Activated CD4-positive, alpha-beta T cell treated with anti-CD3 and anti-CD28 coated beads, Interleukin-2, Interleukin-4, amounts not matched to agents 100 ng/mL and 50 ng/mL, durations not matched to agents 16 hours and 8 hours (primary cell): Measurements from ENCODE around the gene PLA2G5.

Source experiments
- DNase-seq: peaks from one replicate; pipeline ENCODE4 v3.0.0-alpha.2; 2020; ENCODE audit warnings: low spot score

PLA2G5 gene

DNA sequence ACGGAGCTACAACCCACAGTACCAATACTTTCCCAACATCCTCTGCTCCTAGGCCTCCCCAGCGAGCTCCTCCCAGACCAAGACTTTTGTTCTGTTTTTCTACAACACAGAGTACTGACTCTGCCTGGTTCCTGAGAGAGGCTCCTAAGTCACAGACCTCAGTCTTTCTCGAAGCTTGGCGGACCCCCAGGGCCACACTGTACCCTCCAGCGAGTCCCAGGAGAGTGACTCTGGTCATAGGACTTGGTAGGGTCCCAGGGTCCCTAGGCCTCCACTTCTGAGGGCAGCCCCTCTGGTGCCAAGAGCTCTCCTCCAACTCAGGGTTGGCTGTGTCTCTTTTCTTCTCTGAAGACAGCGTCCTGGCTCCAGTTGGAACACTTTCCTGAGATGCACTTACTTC lies 20.6 kb downstream of the PLA2G5 start:
- no peak for DNase-seq

DNA sequence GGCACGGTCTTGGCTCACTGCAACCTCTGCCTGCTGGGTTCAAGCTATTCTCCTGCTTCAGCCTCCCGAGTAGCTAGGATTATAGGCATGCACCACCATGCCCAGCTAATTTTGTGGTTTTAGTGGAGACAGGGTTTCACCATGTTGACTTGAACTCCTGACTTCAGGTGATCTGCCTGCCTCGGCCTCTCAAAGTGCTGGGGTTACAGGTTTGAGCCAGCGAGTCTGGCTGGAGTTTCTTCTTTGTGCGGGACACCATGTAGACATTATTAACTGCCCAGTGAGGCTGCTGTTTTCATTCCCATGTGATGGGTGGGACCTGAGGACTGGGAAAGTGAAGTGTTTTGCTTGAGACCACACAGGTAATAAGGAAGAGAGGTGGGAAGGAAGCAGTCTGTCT lies 23.3 kb downstream of the PLA2G5 start:
- DNase-seq: no peak

- no peak for DNase-seq
Measured at GRCh38 chr1:20093940-20094391, 24.0 kb downstream of the PLA2G5 start.

GRCh38 chr1:20095564-20096434 lies 25.8 kb downstream of the PLA2G5 start:
- DNase-seq: no peak

- DNase-seq: no peak
Measured at GRCh38 chr1:20096840-20097447, 26.9 kb downstream of the PLA2G5 start.

GRCh38 chr1:20099533-20099932 lies 29.5 kb downstream of the PLA2G5 start:
- DNase-seq: no peak

GRCh38 chr1:20100632-20101355 lies 30.8 kb downstream of the PLA2G5 start:
- peak; percentile 64 for DNase-seq

DNA sequence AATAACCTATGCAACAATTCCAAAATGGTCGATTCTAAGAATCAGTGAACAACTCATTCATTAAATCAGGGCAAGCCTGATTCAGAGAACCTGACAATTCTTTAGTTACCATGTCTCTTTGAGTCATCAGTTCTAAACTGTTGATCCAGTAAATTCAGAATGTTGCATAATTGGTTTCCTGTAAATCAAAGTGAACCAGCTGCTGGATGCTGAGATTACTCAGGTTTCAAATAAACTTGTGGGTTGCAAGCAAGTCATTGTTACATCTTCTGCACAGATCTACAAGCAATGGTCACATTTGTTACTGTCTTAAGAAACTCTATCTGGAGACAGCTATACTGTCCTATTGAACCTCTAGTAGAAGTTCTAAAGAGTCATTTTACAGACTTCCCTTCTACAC lies 32.9 kb downstream of the PLA2G5 start:
- peak; percentile 77 for DNase-seq

DNA sequence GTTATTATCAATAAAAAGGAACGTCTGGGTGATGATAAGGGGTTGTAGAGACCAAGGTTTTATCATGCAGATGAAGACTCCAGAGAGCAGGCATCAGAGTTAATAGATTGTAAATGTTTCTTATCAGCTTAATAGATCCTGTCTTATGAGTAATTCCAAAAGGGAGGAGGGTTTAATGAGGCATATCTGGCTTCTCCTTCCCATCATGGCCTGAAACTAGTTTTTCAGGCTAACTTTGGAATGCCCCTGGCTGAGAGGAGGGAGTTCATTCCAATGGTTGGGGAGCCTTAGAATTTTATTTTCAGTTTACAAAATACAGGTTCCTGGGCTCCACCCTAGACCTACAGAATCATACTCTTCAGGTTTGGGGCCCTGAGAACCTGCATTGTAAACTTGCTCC lies 35.9 kb downstream of the PLA2G5 start:
- DNase-seq: no peak

DNA sequence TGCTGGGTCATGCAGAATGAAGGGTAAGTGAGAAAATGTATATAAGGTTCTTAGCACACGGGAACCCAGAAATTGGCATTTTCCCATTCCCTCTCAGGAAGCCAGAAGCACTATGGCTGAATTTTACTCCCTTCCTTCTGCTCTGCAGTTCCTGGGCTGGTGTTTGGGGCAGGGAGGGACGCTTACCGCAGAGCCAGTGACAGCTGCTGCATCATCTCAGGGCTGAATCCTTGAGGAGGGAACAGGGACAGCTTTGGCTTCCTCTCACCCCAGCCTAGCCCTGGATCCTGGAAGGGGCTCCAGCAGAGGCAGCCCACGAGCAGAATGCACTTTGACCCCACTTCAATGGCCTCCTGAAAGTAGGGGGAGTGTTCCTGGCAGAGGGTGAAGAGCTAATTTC lies 37.4 kb downstream of the PLA2G5 start:
- DNase-seq: no peak

- DNase-seq: no peak
Measured at GRCh38 chr1:20107796-20108195, 37.8 kb downstream of the PLA2G5 start.

DNA sequence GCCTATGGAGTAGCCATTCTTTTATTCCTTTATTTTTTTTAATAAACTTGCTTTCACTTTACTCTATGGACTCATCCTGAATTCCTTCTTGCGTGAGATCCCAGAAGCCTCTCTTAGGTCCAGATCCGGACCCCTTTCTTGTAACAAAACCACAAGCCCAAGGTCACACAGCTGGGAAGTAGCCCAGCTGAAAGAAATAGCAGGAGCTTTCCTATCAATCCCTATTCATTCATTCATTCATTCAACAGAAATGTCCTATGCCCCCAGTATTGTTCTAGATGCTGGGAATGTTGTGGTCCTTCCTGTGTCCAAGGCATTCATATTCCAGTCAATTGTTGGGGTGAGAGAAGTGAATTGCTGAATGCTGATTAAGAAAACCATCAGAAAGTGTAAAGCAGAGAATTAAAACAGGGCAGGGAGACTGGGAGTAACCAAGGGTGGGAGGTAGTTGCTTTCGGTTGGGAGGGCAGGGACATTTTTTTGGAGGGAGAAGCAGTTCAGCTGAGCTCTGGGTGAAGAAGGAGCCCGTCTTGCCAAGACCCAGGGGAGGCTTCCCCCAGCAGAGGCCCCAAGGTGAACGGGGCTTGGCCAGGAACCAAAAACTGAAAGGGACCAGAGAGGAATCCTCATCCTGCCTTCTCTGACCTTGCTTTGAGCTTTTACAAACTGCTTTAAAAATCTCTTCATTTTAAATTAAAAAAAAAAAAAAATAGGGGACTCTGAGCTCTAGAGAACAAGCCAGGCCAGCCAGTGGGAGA lies 38.6 kb downstream of the PLA2G5 start:
- DNase-seq: no peak

GRCh38 chr1:20109223-20109856 lies 39.3 kb downstream of the PLA2G5 start:
- DNase-seq: no peak

DNA sequence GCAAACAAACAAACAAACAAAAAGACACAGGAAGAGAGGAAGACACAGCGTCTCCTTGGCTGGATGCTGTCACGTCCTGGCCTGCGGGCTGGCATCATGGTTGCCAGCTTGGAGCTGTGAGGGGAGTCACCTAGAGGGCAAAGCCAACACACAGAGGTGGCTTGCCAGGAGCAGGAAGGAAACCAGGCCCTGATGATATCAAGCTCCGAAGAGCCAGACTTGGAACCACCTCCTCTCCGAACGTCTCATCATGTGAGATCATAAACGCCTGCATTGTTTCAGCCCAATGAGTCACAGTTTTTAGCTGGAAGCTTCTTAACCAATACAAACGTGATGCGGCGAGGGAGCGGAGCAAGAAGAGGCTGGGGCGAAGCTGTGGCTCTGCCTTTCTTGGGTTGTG lies 40.7 kb downstream of the PLA2G5 start:
- DNase-seq: no peak

DNA sequence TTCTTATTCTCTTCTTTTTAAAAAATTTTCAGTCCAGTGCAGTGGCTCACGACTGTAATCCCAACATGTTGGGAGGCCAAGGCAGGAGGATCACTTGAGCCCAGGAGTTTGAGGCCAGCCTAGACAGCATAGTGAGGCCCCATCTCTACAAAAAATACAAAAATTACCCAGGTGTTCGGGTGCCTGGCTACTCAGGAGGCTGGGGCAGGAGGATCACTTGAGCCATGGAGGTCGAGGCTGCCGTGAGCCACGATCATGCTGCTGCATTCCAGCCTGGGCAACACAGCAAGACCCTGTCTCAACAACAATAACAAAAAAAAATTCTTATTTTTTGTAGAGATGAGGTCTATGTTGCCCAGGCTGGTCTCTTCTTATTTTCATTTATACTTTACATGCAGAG lies 41.5 kb downstream of the PLA2G5 start:
- DNase-seq: no peak

GRCh38 chr1:20112279-20113000 lies 42.4 kb downstream of the PLA2G5 start:
- DNase-seq: no peak

DNA sequence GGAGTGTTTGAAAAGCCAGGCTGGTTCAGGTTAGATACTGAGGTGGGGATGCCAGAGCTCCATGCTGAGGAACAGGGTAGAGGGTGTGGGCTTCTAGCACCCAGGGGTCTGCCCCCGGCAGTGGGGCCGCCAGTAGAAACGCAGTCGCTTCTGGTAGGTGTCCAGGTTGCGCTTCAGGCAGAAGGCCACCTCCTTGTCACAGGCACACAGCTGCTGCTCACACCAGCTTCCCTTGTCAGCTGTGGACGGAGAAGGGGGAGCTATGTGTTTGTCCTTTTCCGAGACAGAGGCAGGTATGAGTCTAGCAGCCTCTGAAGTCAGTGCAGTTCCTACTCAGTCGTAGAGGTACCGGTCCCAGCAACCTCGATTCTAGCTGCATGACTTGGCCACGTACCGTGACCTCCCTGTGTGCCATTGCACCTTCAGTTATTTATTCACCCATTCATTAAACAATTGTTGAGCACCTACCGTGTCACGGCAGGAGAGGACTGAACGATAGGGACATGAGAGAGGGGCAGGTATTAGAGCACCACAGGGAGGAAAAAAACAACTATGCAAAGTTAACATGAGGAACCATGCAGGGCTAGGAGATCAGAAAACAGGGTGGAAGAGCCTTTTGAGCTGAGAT lies 44.1 kb downstream of the PLA2G5 start:
- DNase-seq: no peak

GRCh38 chr1:20115479-20115878 lies 45.5 kb downstream of the PLA2G5 start:
- DNase-seq: no peak

- no peak for DNase-seq
Measured at GRCh38 chr1:20115916-20116315, 45.9 kb downstream of the PLA2G5 start.

- DNase-seq: no peak
Measured at GRCh38 chr1:20117236-20117635, 47.2 kb downstream of the PLA2G5 start.

DNA sequence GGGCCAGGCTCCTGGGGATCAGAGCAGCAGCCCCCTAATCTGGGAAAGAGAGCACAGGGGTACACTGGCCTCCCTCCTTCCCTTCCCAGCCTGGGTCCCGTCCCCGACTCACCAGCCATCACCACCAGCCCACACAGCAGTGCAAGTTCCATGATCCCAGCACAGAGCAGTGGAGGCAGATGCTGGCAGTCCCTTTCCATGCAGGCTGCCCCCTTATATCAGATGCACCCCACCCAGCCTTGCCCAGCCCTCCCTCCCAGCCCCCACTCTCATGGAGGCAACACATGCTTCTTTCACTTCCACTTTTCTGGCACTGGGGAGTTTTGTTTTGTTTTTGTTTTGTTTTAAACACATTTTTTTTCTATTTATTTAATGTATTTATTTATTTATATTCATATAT lies 49.4 kb downstream of the PLA2G5 start, which contains the start of gene PLA2G2D:
Gene PLA2G2D (minus strand): TSS at position 190 of the 400 bp plus-strand sequence. CDS start 38 bp downstream, at position 152.
- no peak for DNase-seq
